Measurements from ENCODE around the gene KPTN.

DNA sequence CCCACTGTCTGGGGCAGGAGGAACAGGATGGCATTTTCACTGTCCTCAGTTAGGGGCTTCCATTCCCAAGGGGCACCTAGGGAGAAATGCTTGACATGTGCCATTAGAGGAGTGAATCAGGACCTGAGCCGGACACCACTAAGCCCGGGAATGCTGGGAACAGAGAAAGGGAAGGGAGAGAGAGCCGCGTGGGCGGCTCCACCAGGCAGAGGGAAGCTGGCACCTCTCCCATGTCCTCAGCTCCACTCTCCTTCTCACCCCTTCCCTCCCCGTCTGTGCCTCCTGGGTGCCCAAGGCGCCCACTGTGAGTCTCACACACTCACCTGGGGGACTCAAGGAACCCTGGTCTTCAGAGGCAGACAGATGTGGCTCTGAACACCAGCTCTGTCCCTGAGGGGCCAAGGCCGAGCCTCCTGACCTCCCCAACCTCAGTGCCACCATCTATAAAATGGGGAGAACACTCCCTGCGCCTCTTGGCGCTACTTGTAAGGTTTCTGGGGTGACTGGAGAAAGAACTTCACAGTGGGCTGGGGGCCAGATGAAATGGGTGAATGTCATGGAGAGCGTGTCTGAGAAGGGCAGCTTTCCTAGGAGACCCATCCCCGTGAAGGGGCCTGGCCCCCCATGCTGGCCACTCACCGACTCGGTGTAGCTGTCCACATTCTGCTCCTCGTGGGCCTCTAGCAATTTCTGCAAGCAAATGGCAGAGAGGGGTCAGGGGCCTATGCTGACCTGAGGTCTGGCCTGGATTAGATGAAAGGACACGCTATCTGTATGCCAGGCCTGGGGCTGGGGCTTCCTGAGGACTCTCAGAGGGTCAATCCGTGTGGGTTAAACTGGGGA is 5.3 kb upstream of the KPTN start:
- TF ChIP-seq EZH2 (IDR thresholded peaks at IDR 0.05) (no peak), RAD21 (IDR thresholded peaks at IDR 0.05; ENCODE audit: low read depth) (no peak), POLR2AphosphoS5 (IDR thresholded peaks at IDR 0.05; ENCODE audit: low read depth, low read length) (no peak), SP1 (IDR thresholded peaks at IDR 0.05; ENCODE audit: low read depth) (no peak), CTCF (IDR thresholded peaks at IDR 0.05 in 2 of 3, conservative IDR thresholded peaks at IDR 0.05 in 1 of 3; ENCODE audit: borderline replicate concordance in 1 of 3, insufficient read depth in 1 of 3, low read depth in 2 of 3, low read length in 2 of 3) (no peak), CEBPB (IDR thresholded peaks at IDR 0.05; ENCODE audit: low read depth) (no peak), ATF3 (IDR thresholded peaks at IDR 0.05) (no peak), CBX3 (IDR thresholded peaks at IDR 0.05; ENCODE audit: low read depth) (no peak), TCF7L2 (IDR thresholded peaks at IDR 0.05; ENCODE audit: borderline replicate concordance, extremely low read depth, insufficient read depth, insufficient read length) (no peak), ZNF274 (IDR thresholded peaks at IDR 0.05; ENCODE audit: low read depth, low read length) (no peak), EZH2phosphoT487 (IDR thresholded peaks at IDR 0.05; ENCODE audit: borderline replicate concordance) (no peak)
- TF ChIP-seq, protein P1, sequence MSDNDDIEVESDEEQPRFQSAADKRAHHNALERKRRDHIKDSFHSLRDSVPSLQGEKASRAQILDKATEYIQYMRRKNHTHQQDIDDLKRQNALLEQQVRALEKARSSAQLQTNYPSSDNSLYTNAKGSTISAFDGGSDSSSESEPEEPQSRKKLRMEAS (IDR thresholded peaks at IDR 0.05) = no peak
- TF ChIP-seq, protein P2, sequence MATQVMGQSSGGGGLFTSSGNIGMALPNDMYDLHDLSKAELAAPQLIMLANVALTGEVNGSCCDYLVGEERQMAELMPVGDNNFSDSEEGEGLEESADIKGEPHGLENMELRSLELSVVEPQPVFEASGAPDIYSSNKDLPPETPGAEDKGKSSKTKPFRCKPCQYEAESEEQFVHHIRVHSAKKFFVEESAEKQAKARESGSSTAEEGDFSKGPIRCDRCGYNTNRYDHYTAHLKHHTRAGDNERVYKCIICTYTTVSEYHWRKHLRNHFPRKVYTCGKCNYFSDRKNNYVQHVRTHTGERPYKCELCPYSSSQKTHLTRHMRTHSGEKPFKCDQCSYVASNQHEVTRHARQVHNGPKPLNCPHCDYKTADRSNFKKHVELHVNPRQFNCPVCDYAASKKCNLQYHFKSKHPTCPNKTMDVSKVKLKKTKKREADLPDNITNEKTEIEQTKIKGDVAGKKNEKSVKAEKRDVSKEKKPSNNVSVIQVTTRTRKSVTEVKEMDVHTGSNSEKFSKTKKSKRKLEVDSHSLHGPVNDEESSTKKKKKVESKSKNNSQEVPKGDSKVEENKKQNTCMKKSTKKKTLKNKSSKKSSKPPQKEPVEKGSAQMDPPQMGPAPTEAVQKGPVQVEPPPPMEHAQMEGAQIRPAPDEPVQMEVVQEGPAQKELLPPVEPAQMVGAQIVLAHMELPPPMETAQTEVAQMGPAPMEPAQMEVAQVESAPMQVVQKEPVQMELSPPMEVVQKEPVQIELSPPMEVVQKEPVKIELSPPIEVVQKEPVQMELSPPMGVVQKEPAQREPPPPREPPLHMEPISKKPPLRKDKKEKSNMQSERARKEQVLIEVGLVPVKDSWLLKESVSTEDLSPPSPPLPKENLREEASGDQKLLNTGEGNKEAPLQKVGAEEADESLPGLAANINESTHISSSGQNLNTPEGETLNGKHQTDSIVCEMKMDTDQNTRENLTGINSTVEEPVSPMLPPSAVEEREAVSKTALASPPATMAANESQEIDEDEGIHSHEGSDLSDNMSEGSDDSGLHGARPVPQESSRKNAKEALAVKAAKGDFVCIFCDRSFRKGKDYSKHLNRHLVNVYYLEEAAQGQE (IDR thresholded peaks at IDR 0.05; ENCODE audit: low read depth) = no peak

All from HCT116 (cell line).